SU-DHL-6 (cell line): ENCODE data around the gene GPRC5D.

ENCODE experiments used
- CTCF ChIP-seq: fragments of 200-600 bp; sonication (generic); IDR thresholded peaks from one replicate; pipeline ENCODE4 v1.5.1; 2017; ENCODE audit warnings: antibody characterized with exemption, mild to moderate bottlenecking, low read length, moderate library complexity; ENCODE audit not compliant: insufficient read depth, poor library complexity, severe bottlenecking
- EZH2phosphoT487 ChIP-seq: fragments of 200-600 bp; sonication (generic), shearing (Covaris generic); conservative IDR thresholded peaks from 2 replicates; pipeline ENCODE4 v1.6.1; 2018; ENCODE audit warnings: mild to moderate bottlenecking, antibody characterized with exemption, low read length, moderate library complexity, mixed read lengths

GRCh38 chr12:12903642-12904609 is 48.0 kb downstream of the GPRC5D start:
- TF ChIP-seq CTCF: no peak
- no peak for TF ChIP-seq EZH2phosphoT487
